Activated naive CD8-positive, alpha-beta T cell treated with anti-CD3 and anti-CD28 coated beads, Interleukin-2, amount 10 ng/mL, durations not matched to agents 7 days and 5 days (primary cell): ENCODE measurements around the gene DPPA5. TPM values are rescaled to one million over a fixed set of nuclear protein-coding genes. Genes with fewer than 3 reads are reported as not detected.

ENCODE experiments used
- ATAC-seq: fragments of 150-1000 bp; cut with Tn5 transposase; one replicate; pipeline ENCODE4 v1.10.0; 2021; ENCODE audit warnings: low read depth, moderate library complexity
- POLR2A ChIA-PET: fragments of 350-600 bp; sonication (Branson Sonifier 250); formaldehyde crosslinking; loops from one replicate; lab custom pipeline; 2021; ENCODE audit warnings: antibody characterized with exemption; lab: Charles Lee
- DNase-seq: peaks from one replicate; pipeline ENCODE4 v3.0.0; 2021
- H3K27ac Mint-ChIP-seq: one replicate; pipeline ENCODE4 v1.8.0; 2022; ENCODE audit warnings: mild to moderate bottlenecking, mixed read lengths
- H3K27me3 Mint-ChIP-seq: one replicate; pipeline ENCODE4 v1.8.0; 2022; ENCODE audit warnings: mild to moderate bottlenecking, moderate library complexity, mixed read lengths
- H3K36me3 Mint-ChIP-seq: one replicate; pipeline ENCODE4 v1.8.0; 2021; ENCODE audit warnings: mild to moderate bottlenecking, mixed read lengths
- H3K4me1 Mint-ChIP-seq: one replicate; pipeline ENCODE4 v1.8.0; 2021; ENCODE audit warnings: mixed read lengths
- H3K4me3 Mint-ChIP-seq: one replicate; pipeline ENCODE4 v1.8.0; 2022; ENCODE audit warnings: mild to moderate bottlenecking, moderate library complexity, mixed read lengths
- H3K9me3 Mint-ChIP-seq: one replicate; pipeline ENCODE4 v1.8.0; 2021; ENCODE audit warnings: mixed read lengths
- total RNA-seq, 2 experiments: library from RNA; stranded (reverse); gene quantifications; one replicate each; pipeline ENCODE4 v1.2.3, GENCODE V29; 2021

Gene DPPA5
- total RNA-seq, 2 experiments from 2014 or later, result not detected

GRCh38 chr6:73377225-73377624 lies 23.1 kb upstream of the DPPA5 start:
- POLR2A ChIA-PET, result no interaction called here
- Mint-ChIP-seq H3K9me3 (peaks cover 2% of the 10 kb centered on the region), H3K4me1 (no peaks in the 10 kb centered on the region), H3K4me3 (no peak overlapping the region), H3K27me3 (peaks cover 2% of the 10 kb centered on the region), H3K36me3 (no peaks in the 10 kb centered on the region), H3K27ac (no peak overlapping the region)
- DNase-seq, result no peak
- ATAC-seq, result no peak

- ATAC-seq (no peak), DNase-seq (no peak)
- Mint-ChIP-seq H3K36me3 (no peaks in the 10 kb centered on the region), H3K4me1 (no peaks in the 10 kb centered on the region), H3K9me3 (peaks cover 3% of the 10 kb centered on the region), H3K4me3 (no peak overlapping the region), H3K27me3 (no peaks in the 10 kb centered on the region), H3K27ac (no peak overlapping the region)
- POLR2A ChIA-PET, result interaction anchor here (0.7 to 1.4 kb wide), 2 partner anchors 9 to 13 kb away, joined by 3 read pairs; no protein-coding TSS in a partner anchor
Measured at GRCh38 chr6:73375216-73375615, 21.1 kb upstream of the DPPA5 start.

GRCh38 chr6:73372516-73372915 lies 18.4 kb upstream of the DPPA5 start:
- Mint-ChIP-seq H3K4me1 (no peaks in the 10 kb centered on the region), H3K27ac (no peak overlapping the region), H3K4me3 (no peak overlapping the region), H3K9me3 (peaks cover 3% of the 10 kb centered on the region), H3K27me3 (no peaks in the 10 kb centered on the region), H3K36me3 (no peaks in the 10 kb centered on the region)
- POLR2A ChIA-PET, result interaction anchor here (0.5 kb wide), 1 partner anchor 116 kb away, joined by 3 read pairs; no protein-coding TSS in a partner anchor
- DNase-seq, result no peak
- ATAC-seq, result no peak

- DNase-seq (no peak), ATAC-seq (no peak)
- H3K4me3 Mint-ChIP-seq, result no peak overlapping the region
- H3K27me3 Mint-ChIP-seq, result no peaks in the 10 kb centered on the region
- no peaks in the 10 kb centered on the region for H3K4me1 Mint-ChIP-seq
- POLR2A ChIA-PET, result no interaction called here
- H3K36me3 Mint-ChIP-seq, result no peaks in the 10 kb centered on the region
- H3K27ac Mint-ChIP-seq, result no peak overlapping the region
- peaks cover 3% of the 10 kb centered on the region for H3K9me3 Mint-ChIP-seq
Measured at GRCh38 chr6:73371984-73372383, 17.9 kb upstream of the DPPA5 start.

- peaks cover 5% of the 10 kb centered on the region for H3K27me3 Mint-ChIP-seq
- H3K4me1 Mint-ChIP-seq, result no peaks in the 10 kb centered on the region
- H3K36me3 Mint-ChIP-seq, result no peaks in the 10 kb centered on the region
- no peak within 1 kb of the TSS for H3K4me3 Mint-ChIP-seq
- H3K27ac Mint-ChIP-seq, result no peak within 1 kb of the TSS
- H3K9me3 Mint-ChIP-seq, result peaks cover 3% of the 10 kb centered on the region
- DNase-seq (no peak), ATAC-seq (no peak)
- POLR2A ChIA-PET, result no interaction called here
Measured at GRCh38 chr6:73369563-73369962, 15.5 kb upstream of the DPPA5 start, which contains the start of gene OOEP. Gene OOEP, minus strand, starts transcription at chr6:73369897. Its CDS starts 105 bp downstream, at chr6:73369792.

GRCh38 chr6:73369157-73369556 lies 15.1 kb upstream of the DPPA5 start:
- Mint-ChIP-seq H3K36me3 (no peaks in the 10 kb centered on the region), H3K4me3 (no peak overlapping the region), H3K27me3 (peaks cover 5% of the 10 kb centered on the region), H3K4me1 (no peaks in the 10 kb centered on the region), H3K27ac (no peak overlapping the region), H3K9me3 (peaks cover 3% of the 10 kb centered on the region)
- POLR2A ChIA-PET, result no interaction called here
- no peak for ATAC-seq
- DNase-seq, result no peak

- H3K4me1 Mint-ChIP-seq, result no peaks in the 10 kb centered on the region
- no peaks in the 10 kb centered on the region for H3K36me3 Mint-ChIP-seq
- H3K27me3 Mint-ChIP-seq, result peaks cover 5% of the 10 kb centered on the region
- ATAC-seq (no peak), DNase-seq (no peak)
- no peak overlapping the region for H3K4me3 Mint-ChIP-seq
- no peak overlapping the region for H3K27ac Mint-ChIP-seq
- POLR2A ChIA-PET, result no interaction called here
- H3K9me3 Mint-ChIP-seq, result peaks cover 3% of the 10 kb centered on the region
Measured at GRCh38 chr6:73368675-73369074, 14.6 kb upstream of the DPPA5 start.

- peaks cover 5% of the 10 kb centered on the region for H3K27me3 Mint-ChIP-seq
- POLR2A ChIA-PET, result no interaction called here
- no peaks in the 10 kb centered on the region for H3K4me1 Mint-ChIP-seq
- DNase-seq, result no peak
- H3K9me3 Mint-ChIP-seq, result peaks cover 3% of the 10 kb centered on the region
- H3K27ac Mint-ChIP-seq, result no peak overlapping the region
- ATAC-seq, result no peak
- H3K36me3 Mint-ChIP-seq, result no peaks in the 10 kb centered on the region
- H3K4me3 Mint-ChIP-seq, result no peak overlapping the region
Measured at GRCh38 chr6:73367761-73368355, 13.8 kb upstream of the DPPA5 start.

GRCh38 chr6:73364549-73364948 lies 10.5 kb upstream of the DPPA5 start:
- H3K27ac Mint-ChIP-seq, result no peak overlapping the region
- no peak for ATAC-seq

GRCh38 chr6:73364121-73364520 lies 10.0 kb upstream of the DPPA5 start:
- H3K4me3 Mint-ChIP-seq, result no peak overlapping the region
- DNase-seq, result no peak
- H3K9me3 Mint-ChIP-seq, result no peaks in the 10 kb centered on the region
- no peak for ATAC-seq
- H3K27ac Mint-ChIP-seq, result no peak overlapping the region
- no peaks in the 10 kb centered on the region for H3K36me3 Mint-ChIP-seq
- no peaks in the 10 kb centered on the region for H3K4me1 Mint-ChIP-seq
- POLR2A ChIA-PET, result no interaction called here
- H3K27me3 Mint-ChIP-seq, result peaks cover 5% of the 10 kb centered on the region

More at GRCh38 chr6:73364549-73364948, 10.5 kb upstream of the DPPA5 start:
- Mint-ChIP-seq H3K27me3 (peaks cover 5% of the 10 kb centered on the region), H3K9me3 (no peaks in the 10 kb centered on the region), H3K4me1 (no peaks in the 10 kb centered on the region), H3K36me3 (no peaks in the 10 kb centered on the region), H3K4me3 (no peak overlapping the region)
- no peak for DNase-seq
- POLR2A ChIA-PET, result no interaction called here

- H3K9me3 Mint-ChIP-seq, result no peaks in the 10 kb centered on the region
- H3K4me3 Mint-ChIP-seq, result no peak overlapping the region
- POLR2A ChIA-PET, result no interaction called here
- ATAC-seq, result no peak
- no peak for DNase-seq
- peaks cover 5% of the 10 kb centered on the region for H3K27me3 Mint-ChIP-seq
- H3K4me1 Mint-ChIP-seq, result no peaks in the 10 kb centered on the region
- H3K27ac Mint-ChIP-seq, result no peak overlapping the region
- H3K36me3 Mint-ChIP-seq, result no peaks in the 10 kb centered on the region
Measured at GRCh38 chr6:73363537-73363875, 9.4 kb upstream of the DPPA5 start.

GRCh38 chr6:73362869-73363536 lies 8.9 kb upstream of the DPPA5 start:
- ATAC-seq (no peak), DNase-seq (no peak)
- Mint-ChIP-seq H3K9me3 (no peaks in the 10 kb centered on the region), H3K27ac (no peak overlapping the region), H3K27me3 (peaks cover 5% of the 10 kb centered on the region), H3K4me3 (no peak overlapping the region), H3K4me1 (no peaks in the 10 kb centered on the region), H3K36me3 (no peaks in the 10 kb centered on the region)
- POLR2A ChIA-PET, result no interaction called here

- Mint-ChIP-seq H3K27me3 (peaks cover 5% of the 10 kb centered on the region), H3K27ac (no peak within 1 kb of the TSS), H3K9me3 (no peaks in the 10 kb centered on the region), H3K4me3 (no peak within 1 kb of the TSS), H3K36me3 (no peaks in the 10 kb centered on the region), H3K4me1 (no peaks in the 10 kb centered on the region)
- DNase-seq, result no peak
- ATAC-seq, result no peak
- POLR2A ChIA-PET, result no interaction called here
Measured at GRCh38 chr6:73362358-73362757, 8.3 kb upstream of the DPPA5 start, which contains the start of gene KHDC3L. Gene KHDC3L, plus strand, starts transcription at chr6:73362658. Its CDS starts 72 bp downstream, at chr6:73362730.

- DNase-seq, result no peak
- H3K27me3 Mint-ChIP-seq, result peaks cover 55% of the 10 kb centered on the region
Measured at GRCh38 chr6:73349311-73349710, 4.8 kb downstream of the DPPA5 start.

More at GRCh38 chr6:73349311-73349710, 4.8 kb downstream of the DPPA5 start:
- Mint-ChIP-seq H3K27ac (no peak overlapping the region), H3K4me1 (no peaks in the 10 kb centered on the region), H3K36me3 (no peaks in the 10 kb centered on the region), H3K9me3 (no peaks in the 10 kb centered on the region), H3K4me3 (no peak overlapping the region)
- ATAC-seq, result no peak
- POLR2A ChIA-PET, result no interaction called here
